ENCODE results near the gene B3GNT9.
"Not testable (repeated sequence)": the region's sequence is repeated elsewhere in the genome, so short reads cannot be mapped to it uniquely, and the experiment has no call there.

Gene B3GNT9

GRCh38 chr16:67149276-67150046, 1.3 kb downstream of the B3GNT9 start:
- no peak for DNase-seq

- no peak for DNase-seq
Measured at GRCh38 chr16:67148656-67149275, 2.0 kb downstream of the B3GNT9 start.

GRCh38 chr16:67148221-67148620, 2.6 kb downstream of the B3GNT9 start:
- no peak for DNase-seq

- DNase-seq, result no peak
Measured at GRCh38 chr16:67147437-67148140, 3.2 kb downstream of the B3GNT9 start.

- DNase-seq, result no peak
Measured at GRCh38 chr16:67146523-67147357, 4.1 kb downstream of the B3GNT9 start.

- DNase-seq, result no peak
Measured at GRCh38 chr16:67145746-67146145, 5.1 kb downstream of the B3GNT9 start.

- no peak for DNase-seq
Measured at GRCh38 chr16:67144943-67145342, 5.9 kb downstream of the B3GNT9 start.

- DNase-seq, result no peak
Measured at GRCh38 chr16:67142342-67142741, 8.5 kb downstream of the B3GNT9 start.

- no peak for DNase-seq
Measured at GRCh38 chr16:67141391-67141790, 9.4 kb downstream of the B3GNT9 start.

- DNase-seq, result no peak
Measured at GRCh38 chr16:67137605-67138004, 13.2 kb downstream of the B3GNT9 start.

- no peak for DNase-seq
Measured at GRCh38 chr16:67129422-67129821, 21.4 kb downstream of the B3GNT9 start.

GRCh38 chr16:67128887-67129286, 21.9 kb downstream of the B3GNT9 start:
- no peak for DNase-seq

GRCh38 chr16:67128417-67128816, 22.4 kb downstream of the B3GNT9 start:
- no peak for DNase-seq

GRCh38 chr16:67122799-67123198, 28.0 kb downstream of the B3GNT9 start:
- DNase-seq, result not testable (repeated sequence)

- no peak for DNase-seq
Measured at GRCh38 chr16:67120025-67120424, 30.8 kb downstream of the B3GNT9 start.

GRCh38 chr16:67117716-67118115, 33.1 kb downstream of the B3GNT9 start:
- DNase-seq, result no peak

GRCh38 chr16:67116388-67117311, 34.1 kb downstream of the B3GNT9 start:
- DNase-seq, result peak in 1 of 2 donors; percentile 34

- DNase-seq, result no peak
Measured at GRCh38 chr16:67115639-67116038, 35.2 kb downstream of the B3GNT9 start.

- no peak for DNase-seq
Measured at GRCh38 chr16:67114793-67115192, 36.0 kb downstream of the B3GNT9 start.

GRCh38 chr16:67112591-67113399, 38.0 kb downstream of the B3GNT9 start:
- no peak for DNase-seq

- DNase-seq, result no peak
Measured at GRCh38 chr16:67111951-67112444, 38.8 kb downstream of the B3GNT9 start.
